HG03571 (cell line): ENCODE results near the gene SLC24A3.

Experiments used
- ATAC-seq: cut with Tn5 transposase; IDR thresholded peaks from one replicate; pipeline ENCODE4 v1.9.1; 2021; ENCODE audit not compliant: unreplicated experiment

The SLC24A3 gene

DNA sequence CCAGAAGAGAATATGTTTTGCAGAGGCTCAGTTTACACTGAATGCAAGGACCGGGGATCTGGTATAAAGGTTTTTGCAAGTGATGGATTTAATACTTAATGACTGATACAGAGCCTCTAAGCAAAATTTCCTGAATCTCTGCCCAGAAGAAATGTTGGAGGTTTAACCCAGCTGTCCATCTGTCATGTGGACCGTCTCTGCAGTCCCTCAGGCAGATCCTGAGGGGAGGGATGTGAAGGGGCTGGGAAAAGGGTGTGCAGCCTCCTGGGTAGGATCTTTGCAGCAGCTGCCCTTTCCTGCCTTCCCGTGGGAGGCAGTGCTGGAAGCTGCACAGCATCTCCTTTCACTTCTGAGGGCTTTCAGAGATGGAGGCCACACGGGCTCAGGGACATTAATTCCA, 207.0 kb downstream of the SLC24A3 start:
- ATAC-seq: no peak

DNA sequence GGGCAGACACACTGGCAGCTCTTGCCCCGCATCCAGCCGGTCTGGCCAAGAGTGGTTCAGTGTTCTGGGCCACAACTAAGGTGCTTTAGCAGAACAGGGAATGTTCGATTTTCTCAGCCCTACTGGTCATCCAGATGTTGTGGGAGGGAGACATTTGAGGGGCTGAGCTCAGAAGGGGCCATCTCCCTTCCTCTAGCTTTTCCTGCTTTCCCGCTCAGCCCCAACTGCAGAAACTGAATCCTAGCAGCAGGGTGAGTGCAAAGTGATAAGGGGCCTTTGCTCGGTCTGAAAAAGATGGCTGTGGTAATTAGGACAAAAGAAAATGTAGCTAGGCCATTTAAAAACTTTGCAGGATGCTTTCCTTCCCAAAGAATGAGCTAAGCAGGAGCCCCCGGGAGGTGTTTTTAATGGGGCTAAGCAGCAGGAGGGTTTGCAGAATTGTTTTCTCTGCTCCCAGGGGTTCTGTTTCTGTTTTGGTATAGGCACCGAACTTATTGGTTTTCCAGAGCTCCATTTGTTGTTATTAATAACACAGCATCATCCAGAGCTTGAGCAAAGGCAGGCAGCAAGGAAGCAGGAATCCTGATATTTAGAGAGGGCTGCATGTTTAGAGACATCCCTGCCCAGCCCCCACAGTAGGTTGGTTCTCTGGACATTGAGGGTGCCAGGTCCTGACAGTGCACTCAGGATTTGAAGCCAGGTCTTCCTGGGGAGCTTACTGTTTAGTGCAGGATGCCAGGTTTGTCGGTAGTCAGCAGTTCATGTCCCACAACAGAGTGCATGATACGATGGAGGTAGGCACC, 210.9 kb downstream of the SLC24A3 start:
- ATAC-seq: no peak

- ATAC-seq: no peak
These were observed 211.6 kb downstream of the SLC24A3 start for GRCh38 chr20:19423900-19424620.

DNA sequence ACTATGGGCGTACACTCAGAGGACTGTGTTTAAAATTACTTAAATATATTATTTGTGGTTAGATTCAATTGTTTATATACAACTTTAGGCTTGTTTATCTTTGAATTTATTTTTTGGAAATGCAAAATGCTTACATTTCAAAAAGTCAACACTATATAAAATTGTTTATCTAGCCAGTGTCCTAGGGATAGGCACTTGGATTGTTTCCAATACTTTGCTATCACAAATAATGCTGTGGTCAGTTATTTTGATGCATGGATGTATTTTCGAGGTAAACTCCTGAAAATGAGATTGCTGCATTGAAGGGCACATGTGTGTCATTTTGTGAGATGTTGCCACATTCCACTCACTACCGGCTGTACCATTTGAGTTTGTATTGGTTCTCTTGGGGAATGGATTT, 213.9 kb downstream of the SLC24A3 start:
- ATAC-seq: no peak

- ATAC-seq: no peak
These were observed 215.0 kb downstream of the SLC24A3 start for GRCh38 chr20:19427480-19427879.

DNA sequence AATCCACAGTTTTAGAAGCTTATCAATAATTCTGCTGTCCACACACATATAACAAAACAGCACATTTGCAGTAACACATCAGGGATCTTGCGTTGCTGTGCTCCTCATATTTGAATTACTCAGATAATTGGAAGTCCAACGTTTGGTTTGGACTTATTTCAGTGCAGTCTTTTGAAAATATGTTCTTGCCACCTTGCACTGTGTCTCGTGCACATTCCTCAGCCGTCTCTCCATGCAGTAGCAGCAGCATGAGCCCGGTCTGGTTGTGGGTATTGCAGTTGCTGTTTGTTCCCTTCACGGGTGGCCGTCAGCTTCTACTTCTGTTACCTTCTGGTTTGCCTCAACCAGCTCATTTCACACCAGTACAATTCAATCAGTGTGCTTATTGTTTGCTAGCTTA, 215.5 kb downstream of the SLC24A3 start:
- no peak for ATAC-seq

DNA sequence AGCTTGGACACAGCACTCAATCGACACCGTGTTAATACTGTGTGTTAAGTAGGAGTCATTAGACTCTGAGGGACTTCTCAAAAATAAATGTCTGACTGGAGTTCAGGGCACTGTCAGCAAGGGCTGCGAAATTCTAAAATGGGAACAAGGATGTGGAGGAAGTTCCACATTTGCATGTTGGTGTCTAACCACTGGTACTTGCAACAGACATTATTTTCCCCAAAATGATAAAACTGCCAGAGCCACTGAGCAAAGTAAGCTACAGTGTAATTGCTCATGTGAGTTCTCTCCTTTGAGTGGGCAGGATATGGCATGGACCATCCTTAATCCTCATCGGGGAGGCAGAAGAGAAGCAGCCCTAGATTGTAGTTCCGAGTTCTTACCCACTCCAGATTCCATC, 215.9 kb downstream of the SLC24A3 start:
- ATAC-seq: no peak

GRCh38 chr20:19429538-19429937, 217.1 kb downstream of the SLC24A3 start:
- no peak for ATAC-seq

DNA sequence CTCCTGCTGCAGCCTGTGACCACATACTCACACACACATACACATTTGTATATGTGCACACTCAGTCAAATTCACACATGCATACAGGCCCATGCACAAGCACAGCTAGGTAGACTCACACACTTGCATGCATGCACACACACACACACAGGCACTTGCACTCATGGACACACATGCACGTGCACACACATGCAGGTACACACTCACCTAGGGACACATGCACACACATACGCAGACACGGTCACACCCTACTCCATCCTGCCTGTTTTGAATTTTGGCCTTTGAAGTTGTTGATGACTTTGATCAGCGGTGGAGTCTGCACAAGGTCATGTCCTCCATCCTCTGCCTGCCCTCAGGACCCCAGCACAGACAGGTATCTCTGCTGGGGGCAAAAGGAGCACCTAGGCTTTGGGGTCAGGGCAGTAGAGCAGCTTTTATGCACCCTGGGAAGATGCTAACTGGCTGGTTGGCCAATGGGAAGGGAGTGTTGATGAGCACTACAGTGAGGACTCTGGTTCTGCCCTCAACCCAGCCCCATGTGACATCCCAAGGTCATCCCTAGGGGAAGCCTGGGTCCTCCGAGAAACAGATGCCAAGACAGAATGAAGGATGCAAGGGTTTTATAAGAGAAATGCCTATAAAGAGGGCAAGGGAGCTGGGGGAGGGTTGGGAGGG, 218.3 kb downstream of the SLC24A3 start:
- ATAC-seq: no peak

- ATAC-seq: no peak
These were observed 218.9 kb downstream of the SLC24A3 start for GRCh38 chr20:19431316-19431700.

DNA sequence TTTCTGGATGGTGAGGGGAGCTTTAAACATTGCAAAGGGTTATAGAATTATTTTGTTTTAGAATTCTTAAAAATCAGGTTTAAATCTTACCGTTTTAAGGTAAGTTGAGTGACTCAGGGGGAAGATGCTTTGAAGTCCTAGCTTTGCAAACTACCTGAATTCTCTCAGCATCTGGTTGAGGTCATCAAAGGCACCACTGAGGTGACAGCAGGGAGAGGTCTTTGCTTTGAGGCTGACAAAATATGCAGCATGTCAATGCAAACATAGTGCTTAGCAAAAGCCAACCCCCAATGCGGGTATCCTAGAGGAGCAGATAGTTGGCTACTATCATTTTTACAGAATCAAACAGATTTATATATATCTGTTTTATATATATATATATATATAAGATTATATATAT, 219.5 kb downstream of the SLC24A3 start:
- no peak for ATAC-seq

GRCh38 chr20:19433371-19434350, 221.2 kb downstream of the SLC24A3 start:
- ATAC-seq: no peak

DNA sequence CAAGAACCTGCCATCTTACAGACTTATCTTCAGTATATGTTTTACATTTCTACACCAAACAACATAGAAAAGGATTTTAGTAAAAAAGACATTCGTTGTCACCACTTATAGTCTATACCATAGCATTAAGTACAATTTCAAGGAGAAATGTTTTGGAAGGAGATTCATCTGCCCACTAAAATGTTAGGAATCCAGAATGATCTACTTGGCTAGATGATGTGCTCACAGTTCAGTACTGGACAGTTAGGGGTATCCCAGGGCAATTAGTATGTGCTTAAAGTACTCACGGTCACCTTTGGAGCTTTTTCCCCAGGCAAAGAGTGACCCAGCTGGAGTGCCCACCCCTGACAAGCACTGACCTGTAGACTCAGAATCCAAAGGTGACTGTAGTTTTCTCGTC, 222.9 kb downstream of the SLC24A3 start:
- ATAC-seq: no peak

- no peak for ATAC-seq
These were observed 223.4 kb downstream of the SLC24A3 start for GRCh38 chr20:19435821-19436220.

DNA sequence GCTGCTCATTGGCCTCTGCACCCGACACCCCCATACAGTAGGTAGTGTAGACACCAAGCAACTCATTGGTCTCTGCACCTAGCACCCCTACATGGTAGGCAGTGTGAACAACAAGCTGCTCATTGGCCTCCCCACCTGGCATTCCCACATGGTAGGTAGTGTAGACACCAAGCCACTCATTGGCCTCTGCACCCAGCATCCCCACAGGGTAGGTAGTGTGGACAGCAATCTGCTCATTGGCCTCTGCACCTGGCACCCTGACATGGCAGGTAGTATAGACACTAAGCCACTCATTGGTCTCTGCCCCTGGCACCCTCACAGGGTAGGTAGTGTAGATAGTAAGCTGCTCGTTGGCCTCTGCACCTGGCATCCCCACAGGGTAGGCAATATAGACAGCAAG, 226.0 kb downstream of the SLC24A3 start:
- ATAC-seq: no peak

DNA sequence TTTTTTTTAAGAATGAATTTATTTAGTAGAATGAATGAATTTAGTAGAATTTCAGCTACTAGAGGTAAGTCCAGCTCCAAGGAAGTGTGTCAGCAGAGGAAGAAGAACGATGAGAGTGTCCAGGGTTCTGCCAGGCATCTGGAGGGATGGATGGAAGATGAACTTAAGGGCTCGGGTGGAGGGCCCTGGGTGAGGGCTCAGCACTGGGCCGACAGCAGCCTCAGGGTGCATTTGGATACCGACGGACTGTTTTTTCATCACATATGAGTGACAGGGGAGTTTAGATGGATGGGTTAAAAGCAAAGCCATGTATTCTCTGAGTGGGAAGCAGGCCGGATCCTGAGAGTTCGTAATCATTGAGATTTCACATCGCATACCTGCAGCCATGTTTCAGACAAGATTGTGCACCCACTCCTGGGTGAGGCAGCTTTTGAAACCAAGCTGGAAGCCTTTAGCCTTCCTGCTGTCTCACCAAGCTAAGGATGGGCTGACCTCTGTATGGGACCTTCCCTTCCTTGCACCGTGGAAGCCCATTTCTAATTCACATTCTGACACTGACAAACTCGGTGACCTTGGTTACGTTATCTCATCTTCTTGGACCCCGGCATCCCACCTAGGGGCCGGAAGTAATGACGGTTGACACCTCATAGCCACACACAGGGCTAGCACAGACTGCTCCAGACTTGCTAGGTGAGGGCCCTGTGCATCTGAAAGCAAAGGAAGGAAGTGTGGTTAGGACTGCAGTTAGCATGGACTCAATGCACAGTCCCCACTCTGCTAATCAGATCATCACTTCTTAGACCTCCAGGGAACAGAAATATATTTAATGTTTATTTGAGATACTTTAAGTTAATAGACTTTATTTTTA, 228.5 kb downstream of the SLC24A3 start:
- no peak for ATAC-seq

DNA sequence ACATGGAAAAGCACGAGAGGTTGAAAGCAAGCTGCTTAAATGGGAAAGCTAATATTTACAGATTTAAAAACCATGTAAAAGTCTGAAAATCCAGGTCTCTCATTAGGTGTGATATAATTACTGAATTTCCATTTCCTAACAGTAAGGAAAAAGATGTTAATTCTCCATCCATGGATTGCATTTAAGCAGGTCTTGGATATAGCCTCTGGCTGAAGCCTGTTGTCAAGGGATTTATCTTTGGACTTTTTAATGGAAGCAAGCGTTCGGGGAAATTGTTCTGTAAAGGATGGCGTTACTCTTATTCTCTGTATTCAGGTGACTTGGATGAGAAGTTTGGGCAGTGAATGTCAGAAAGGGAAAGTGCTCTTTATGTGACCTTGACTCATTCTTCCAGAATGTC, 233.8 kb downstream of the SLC24A3 start:
- no peak for ATAC-seq

GRCh38 chr20:19448632-19449031, 236.2 kb downstream of the SLC24A3 start:
- ATAC-seq: no peak

GRCh38 chr20:19449051-19449450, 236.6 kb downstream of the SLC24A3 start:
- ATAC-seq: no peak
